ENCODE data around the gene TM9SF4. TPM values are rescaled to one million over a fixed set of nuclear protein-coding genes. Genes with fewer than 3 reads are reported as not detected.
A peak's percentile ranks its signal among the peaks of the same experiment; 100 is the strongest.

The TM9SF4 gene
- polyA plus RNA-seq, 3 donors, result 49.7 to 78.5 (median 78.3) TPM

DNA sequence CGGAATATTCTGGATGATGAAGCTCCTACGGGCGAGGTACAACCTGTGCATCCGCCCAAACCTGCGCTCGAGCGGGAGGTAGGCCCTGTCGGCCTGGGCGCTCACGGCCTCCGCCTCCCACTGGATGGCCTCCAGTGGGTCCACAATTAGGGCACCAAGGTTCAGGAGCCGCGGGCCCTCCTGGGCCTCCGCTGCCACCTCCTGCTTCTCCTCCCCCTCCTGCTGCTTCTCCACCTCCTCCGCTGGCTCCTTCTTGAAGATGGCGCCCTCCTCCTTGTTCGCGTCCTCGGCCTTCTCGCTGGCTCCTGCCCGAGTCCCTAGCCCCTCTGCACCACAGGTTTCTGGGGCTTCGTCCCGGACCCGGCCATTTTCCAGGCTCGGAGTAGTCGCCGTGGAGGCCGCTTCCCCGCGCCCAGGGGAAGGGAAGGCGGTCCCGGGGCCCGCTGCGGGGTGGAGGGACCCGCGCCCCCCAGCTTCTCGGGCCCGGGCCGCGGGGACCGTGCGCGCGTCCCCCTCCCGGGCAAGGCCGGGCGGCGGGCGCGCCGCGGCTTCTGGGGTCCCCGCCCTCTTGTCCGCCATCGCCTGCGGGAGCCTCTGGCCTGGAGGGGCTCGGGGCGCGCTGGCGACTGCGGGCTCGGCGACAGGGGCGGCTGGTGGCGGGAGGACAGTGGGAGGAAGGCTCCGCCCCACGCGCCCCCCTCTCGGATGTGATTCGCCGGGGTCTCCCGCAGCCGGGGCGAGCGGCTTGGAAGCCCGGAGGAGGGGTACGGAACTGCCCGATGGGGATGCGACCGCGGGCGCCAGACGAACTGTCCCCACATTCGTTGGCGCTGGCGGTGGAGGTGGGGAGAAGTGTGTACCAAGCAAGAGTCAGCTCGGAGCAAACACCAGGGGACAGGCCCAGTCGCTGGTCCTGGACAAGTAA is 80.4 kb downstream of the TM9SF4 start:
- Histone ChIP-seq H3K4me2 (replicated peaks; ENCODE audit: extremely low read depth, low read length, poor library complexity, severe bottlenecking) (peak overlapping the region; percentile 89), H3K4me3 (replicated peaks in 1 of 3; ENCODE audit: low read depth in 2 of 3, low read length in 3 of 3) (peak overlapping the region; percentile 46 to 78 (median 56)), H3K4me1 (ENCODE audit: control insufficient read depth in 1 of 2, insufficient read depth in 2 of 2, low read length in 2 of 2) (peaks cover 16 to 21% of the 10 kb centered on the region in 2 donors), H3K9me3 (replicated peaks in 1 of 2; ENCODE audit: control insufficient read depth in 1 of 2, insufficient read depth in 1 of 2, low read length in 2 of 2) (no peaks in the 10 kb centered on the region), H2AFZ (ENCODE audit: insufficient read depth, low read depth, low read length, poor library complexity, severe bottlenecking) (peak overlapping the region; percentile 78), H3K79me2 (ENCODE audit: insufficient read depth, low read length) (peaks cover 13% of the 10 kb centered on the region), H3K27ac (ENCODE audit: low read depth in 1 of 2, low read length in 2 of 2) (peak overlapping the region; percentile 16 to 20), H3K36me3 (replicated peaks in 1 of 2; ENCODE audit: control insufficient read depth in 1 of 2, insufficient read depth in 2 of 2, low read length in 2 of 2) (peaks cover 22 to 26% of the 10 kb centered on the region in 2 donors), H4K20me1 (ENCODE audit: insufficient read depth, low read length) (peaks cover 41% of the 10 kb centered on the region), H3K27me3 (ENCODE audit: control insufficient read depth in 2 of 2, insufficient read depth in 2 of 2, low read length in 2 of 2) (no peaks in the 10 kb centered on the region), H3K9ac (ENCODE audit: insufficient read depth, low read length, poor library complexity, severe bottlenecking) (peak overlapping the region; percentile 75)
- intact Hi-C loops (cut with micrococcal nuclease), result no loop called here
- peaks cover 33 to 35% of the 10 kb centered on the region in 2 donors for H3K36me3 Mint-ChIP-seq
- peaks cover 30% of the 10 kb centered on the region for H3K4me1 Mint-ChIP-seq
- H3K4me3 Mint-ChIP-seq, result peak overlapping the region; percentile 82 to 91
- peak; percentile 15 to 32 (median 28) for DNase-seq
- H3K9me3 Mint-ChIP-seq, result peaks cover 0 to 3% (median 0%) of the 10 kb centered on the region in 7 donors
- TF ChIP-seq, protein P1, sequence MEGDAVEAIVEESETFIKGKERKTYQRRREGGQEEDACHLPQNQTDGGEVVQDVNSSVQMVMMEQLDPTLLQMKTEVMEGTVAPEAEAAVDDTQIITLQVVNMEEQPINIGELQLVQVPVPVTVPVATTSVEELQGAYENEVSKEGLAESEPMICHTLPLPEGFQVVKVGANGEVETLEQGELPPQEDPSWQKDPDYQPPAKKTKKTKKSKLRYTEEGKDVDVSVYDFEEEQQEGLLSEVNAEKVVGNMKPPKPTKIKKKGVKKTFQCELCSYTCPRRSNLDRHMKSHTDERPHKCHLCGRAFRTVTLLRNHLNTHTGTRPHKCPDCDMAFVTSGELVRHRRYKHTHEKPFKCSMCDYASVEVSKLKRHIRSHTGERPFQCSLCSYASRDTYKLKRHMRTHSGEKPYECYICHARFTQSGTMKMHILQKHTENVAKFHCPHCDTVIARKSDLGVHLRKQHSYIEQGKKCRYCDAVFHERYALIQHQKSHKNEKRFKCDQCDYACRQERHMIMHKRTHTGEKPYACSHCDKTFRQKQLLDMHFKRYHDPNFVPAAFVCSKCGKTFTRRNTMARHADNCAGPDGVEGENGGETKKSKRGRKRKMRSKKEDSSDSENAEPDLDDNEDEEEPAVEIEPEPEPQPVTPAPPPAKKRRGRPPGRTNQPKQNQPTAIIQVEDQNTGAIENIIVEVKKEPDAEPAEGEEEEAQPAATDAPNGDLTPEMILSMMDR (IDR thresholded peaks at IDR 0.05), result no peak
- peak overlapping the region in 6 of 7 donors; percentile 24 to 66 (median 46) for H3K27ac Mint-ChIP-seq
- H3K27me3 Mint-ChIP-seq (ENCODE audit: low read depth in 3 of 3), result peaks cover 4 to 6% (median 6%) of the 10 kb centered on the region in 3 donors
- WGBS (ENCODE audit: insufficient coverage), result 7% methylated on average over 76 of the region's 88 CpGs

DNA sequence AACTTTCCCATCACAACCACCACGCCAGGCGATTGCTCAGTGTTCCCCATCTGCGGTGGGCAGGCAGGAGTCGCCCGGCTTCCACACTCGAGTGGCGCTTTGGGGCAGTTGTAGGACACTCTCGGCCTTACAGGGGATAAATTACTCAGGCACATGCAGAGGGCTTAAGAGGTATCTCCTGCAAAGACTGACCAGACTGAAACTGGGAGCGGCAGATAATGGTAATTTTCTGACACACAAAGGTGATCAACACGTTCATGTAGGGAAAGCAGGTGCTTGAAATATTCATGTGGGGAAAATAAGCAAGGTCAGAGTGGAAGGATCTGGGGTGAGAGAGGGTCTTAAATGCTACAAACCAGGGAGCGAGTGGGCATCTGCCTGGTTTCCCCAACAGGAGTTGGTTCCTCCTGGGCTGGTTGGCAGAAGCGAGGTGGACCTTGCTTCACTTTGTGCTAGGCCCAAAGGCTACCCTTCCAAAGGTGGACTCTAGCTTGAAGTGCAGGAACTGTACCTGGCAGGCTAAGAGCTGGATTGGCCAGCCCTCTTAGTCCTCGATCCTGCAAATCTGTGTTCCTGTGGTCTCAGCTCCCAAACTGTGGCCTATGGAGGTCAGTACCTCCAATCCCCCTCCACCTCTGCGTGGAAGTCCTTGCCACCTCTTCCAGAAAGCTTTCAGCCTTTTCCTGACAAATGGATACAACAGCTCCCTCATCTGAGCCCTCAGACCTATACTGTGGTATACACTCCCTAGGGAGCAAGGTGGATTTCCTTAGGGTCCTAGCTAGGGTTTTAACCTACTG is 81.3 kb downstream of the TM9SF4 start:
- TF ChIP-seq, protein P1 (IDR thresholded peaks at IDR 0.05), result no peak

More for the DNA sequence above, 81.3 kb downstream of the TM9SF4 start:
- no peak for DNase-seq
- Histone ChIP-seq H2AFZ (ENCODE audit: insufficient read depth, low read depth, low read length, poor library complexity, severe bottlenecking) (peak overlapping the region; percentile 78), H3K79me2 (ENCODE audit: insufficient read depth, low read length) (peaks cover 21% of the 10 kb centered on the region), H3K4me2 (replicated peaks; ENCODE audit: extremely low read depth, low read length, poor library complexity, severe bottlenecking) (peak overlapping the region; percentile 89), H3K4me3 (replicated peaks in 1 of 3; ENCODE audit: low read depth in 2 of 3, low read length in 3 of 3) (peak overlapping the region; percentile 46 to 78 (median 49)), H3K27me3 (ENCODE audit: control insufficient read depth in 2 of 2, insufficient read depth in 2 of 2, low read length in 2 of 2) (no peaks in the 10 kb centered on the region), H3K9ac (ENCODE audit: insufficient read depth, low read length, poor library complexity, severe bottlenecking) (peak overlapping the region; percentile 75), H3K4me1 (ENCODE audit: control insufficient read depth in 1 of 2, insufficient read depth in 2 of 2, low read length in 2 of 2) (peaks cover 16 to 21% of the 10 kb centered on the region in 2 donors), H3K36me3 (replicated peaks in 1 of 2; ENCODE audit: control insufficient read depth in 1 of 2, insufficient read depth in 2 of 2, low read length in 2 of 2) (peaks cover 31 to 35% of the 10 kb centered on the region in 2 donors), H3K27ac (ENCODE audit: low read depth in 1 of 2, low read length in 2 of 2) (peak overlapping the region; percentile 16 to 20), H4K20me1 (ENCODE audit: insufficient read depth, low read length) (peaks cover 49% of the 10 kb centered on the region), H3K9me3 (replicated peaks in 1 of 2; ENCODE audit: control insufficient read depth in 1 of 2, insufficient read depth in 1 of 2, low read length in 2 of 2) (no peaks in the 10 kb centered on the region)
- intact Hi-C loops (cut with micrococcal nuclease), result no loop called here
- peak overlapping the region; percentile 82 to 88 for H3K4me3 Mint-ChIP-seq
- peak overlapping the region in 5 of 7 donors; percentile 24 to 65 (median 50) for H3K27ac Mint-ChIP-seq
- peaks cover 42 to 44% of the 10 kb centered on the region in 2 donors for H3K36me3 Mint-ChIP-seq
- 28% methylated on average over 12 of the region's 14 CpGs for WGBS (ENCODE audit: insufficient coverage)
- H3K4me1 Mint-ChIP-seq, result peaks cover 30% of the 10 kb centered on the region
- H3K27me3 Mint-ChIP-seq (ENCODE audit: low read depth in 3 of 3), result peaks cover 2 to 6% (median 6%) of the 10 kb centered on the region in 3 donors
- H3K9me3 Mint-ChIP-seq, result peaks cover 0 to 3% (median 0%) of the 10 kb centered on the region in 7 donors
